Fibroblast of mammary gland (primary cell): ENCODE results near the gene DDX17.

Source experiments
- DNase-seq: peaks from one replicate; pipeline ENCODE4 v3.0.0-alpha.2; 2010; ENCODE audit warnings: low read depth
- H3K4me3 ChIP-seq: 2 replicates; pipeline ENCODE4 v1.5.1; 2011; ENCODE audit warnings: low read depth, mild to moderate bottlenecking, low read length, moderate library complexity; ENCODE audit not compliant: control insufficient read depth
- CTCF ChIP-seq: conservative IDR thresholded peaks from 2 replicates; pipeline ENCODE4 v1.5.1; 2011; ENCODE audit warnings: low read depth, low read length, inconsistent platforms; ENCODE audit not compliant: control insufficient read depth, insufficient read depth

The DDX17 gene

GRCh38 chr22:38505541-38506117 is 482 bp downstream of the DDX17 start:
- H3K4me3 ChIP-seq: peak overlapping the region; percentile 94
- peak; percentile 49 for DNase-seq
- no peak for TF ChIP-seq CTCF

GRCh38 chr22:38504731-38505540 is 1.2 kb downstream of the DDX17 start:
- TF ChIP-seq CTCF: no peak
- DNase-seq: peak; percentile 55
- peak overlapping the region; percentile 94 for H3K4me3 ChIP-seq

- peak overlapping the region; percentile 94 for H3K4me3 ChIP-seq
- DNase-seq: no peak
- TF ChIP-seq CTCF: no peak
These were observed 3.1 kb downstream of the DDX17 start for GRCh38 chr22:38503021-38503420.

GRCh38 chr22:38501797-38502672 is 4.1 kb downstream of the DDX17 start:
- DNase-seq: no peak
- TF ChIP-seq CTCF: no peak
- no peak overlapping the region for H3K4me3 ChIP-seq

GRCh38 chr22:38497869-38498268 is 8.2 kb downstream of the DDX17 start:
- no peak overlapping the region for H3K4me3 ChIP-seq
- DNase-seq: no peak

GRCh38 chr22:38494939-38495338 is 11.2 kb downstream of the DDX17 start:
- TF ChIP-seq CTCF: no peak
- no peak for DNase-seq

More at GRCh38 chr22:38497869-38498268, 8.2 kb downstream of the DDX17 start:
- TF ChIP-seq CTCF: no peak

More at GRCh38 chr22:38494939-38495338, 11.2 kb downstream of the DDX17 start:
- no peak overlapping the region for H3K4me3 ChIP-seq
